Hypothalamus (tissue), 51 donors: ENCODE measurements around the gene PCDH18.
"Not testable (repeated sequence)": the region's sequence is repeated elsewhere in the genome, so short reads cannot be mapped to it uniquely, and the experiment has no call there.

Experiments
- DNase-seq, 51 donors: peaks; one replicate each; lab custom pipeline; 2025; lab: John Stamatoyannopoulos, UW

PCDH18 gene

DNA sequence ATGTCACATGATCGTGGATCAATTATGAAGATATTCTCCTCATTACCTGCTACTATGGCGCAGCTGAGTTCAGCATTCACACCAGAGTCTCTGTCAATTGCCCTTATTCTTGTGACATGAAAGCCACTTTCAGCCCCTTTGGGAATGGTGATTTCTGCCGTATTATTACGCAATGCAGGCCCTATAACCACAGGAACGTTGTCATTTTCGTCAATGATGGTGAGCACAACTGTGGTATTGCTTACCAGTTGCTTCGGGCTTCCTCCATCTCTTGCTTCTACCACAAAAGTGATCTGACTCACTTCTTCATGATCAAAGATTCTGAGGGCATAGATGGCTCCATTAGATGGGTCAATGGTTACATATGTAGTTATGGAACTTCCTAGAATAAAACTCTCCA is 2.1 kb downstream of the PCDH18 start:
- no peak for DNase-seq

DNA sequence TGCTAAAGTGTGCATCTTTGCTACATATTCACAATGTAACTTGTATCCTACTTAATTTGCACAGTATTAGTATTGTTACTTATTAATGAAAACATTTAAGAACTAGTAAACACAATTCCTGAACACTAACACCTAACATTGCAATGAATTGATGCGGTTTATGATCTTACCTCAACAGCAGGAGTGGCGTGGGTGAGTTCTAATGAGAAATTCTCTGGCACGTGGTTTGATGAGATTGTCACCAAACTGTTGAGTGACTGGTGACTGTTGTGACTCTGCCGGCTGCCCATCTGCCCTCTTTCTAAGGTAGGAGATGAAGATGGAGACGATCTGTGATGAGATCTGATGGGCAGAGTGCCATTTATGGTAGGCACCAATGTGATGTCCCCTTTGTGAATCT is 2.9 kb downstream of the PCDH18 start:
- DNase-seq = no peak

DNA sequence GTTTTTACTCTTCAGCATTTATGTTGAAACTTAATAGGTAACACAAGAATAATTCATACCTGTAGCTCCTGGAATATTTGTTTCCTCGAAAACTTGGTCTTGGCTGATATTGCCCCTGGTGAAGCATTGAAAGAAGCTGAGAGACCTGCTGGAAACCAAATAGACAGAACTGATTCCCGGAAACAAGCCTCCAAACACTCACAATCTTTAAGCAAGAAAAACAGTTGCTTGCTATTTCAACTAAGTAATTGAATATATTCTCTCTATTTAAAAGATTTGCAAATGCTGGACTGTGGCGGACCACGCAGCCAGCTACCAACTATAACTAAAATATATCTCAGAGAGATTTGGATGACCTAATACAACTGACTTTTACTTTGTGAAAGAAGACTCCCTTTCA is 3.6 kb downstream of the PCDH18 start:
- no peak for DNase-seq

DNA sequence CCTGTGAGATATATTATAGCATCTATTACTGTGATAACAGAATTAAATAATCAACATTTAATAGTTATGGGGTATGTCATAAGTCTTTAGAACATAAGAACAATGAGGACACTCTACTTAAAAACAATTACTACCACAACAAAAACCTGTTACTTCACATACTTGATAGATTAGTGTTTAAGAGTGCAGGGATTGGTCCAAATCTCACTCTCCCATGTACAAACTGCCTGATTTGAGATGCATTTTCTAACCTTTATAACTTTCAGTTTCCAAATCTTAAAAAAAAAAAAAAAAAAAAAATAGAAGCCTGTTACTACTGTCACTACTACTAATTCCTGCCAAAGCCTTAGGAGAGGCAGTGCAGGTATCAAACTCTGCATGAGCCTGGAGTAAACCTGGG is 5.6 kb downstream of the PCDH18 start:
- DNase-seq = no peak

DNA sequence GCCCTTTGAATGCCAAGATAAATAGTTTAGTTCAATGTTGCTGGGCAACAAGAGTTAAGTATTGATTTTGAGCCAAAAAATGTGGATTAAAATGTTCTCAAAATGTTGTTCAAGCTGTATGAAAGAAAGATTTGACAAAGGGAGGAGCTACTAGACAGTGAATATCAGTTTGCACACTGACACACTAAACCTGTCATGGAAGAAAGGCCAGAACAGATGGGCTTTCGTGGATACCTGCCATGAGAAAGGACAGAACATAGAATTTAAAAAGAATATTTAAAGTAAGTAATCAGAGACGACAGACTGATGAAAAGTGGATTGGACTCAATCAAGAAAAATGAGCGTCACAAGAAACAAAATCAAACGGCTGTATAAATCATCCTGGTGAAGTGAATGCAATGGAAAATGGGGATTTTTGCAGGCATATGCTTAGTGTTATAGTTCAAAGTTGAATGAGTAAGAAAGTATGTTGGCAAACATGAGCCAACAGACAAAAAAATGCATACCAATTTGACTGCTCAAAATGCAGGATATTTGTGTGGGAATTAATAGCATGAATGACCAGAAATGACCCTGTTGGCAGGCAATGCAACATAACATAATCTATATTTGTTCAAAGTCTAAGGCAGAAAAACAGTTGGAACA is 7.4 kb downstream of the PCDH18 start:
- DNase-seq = no peak

DNA sequence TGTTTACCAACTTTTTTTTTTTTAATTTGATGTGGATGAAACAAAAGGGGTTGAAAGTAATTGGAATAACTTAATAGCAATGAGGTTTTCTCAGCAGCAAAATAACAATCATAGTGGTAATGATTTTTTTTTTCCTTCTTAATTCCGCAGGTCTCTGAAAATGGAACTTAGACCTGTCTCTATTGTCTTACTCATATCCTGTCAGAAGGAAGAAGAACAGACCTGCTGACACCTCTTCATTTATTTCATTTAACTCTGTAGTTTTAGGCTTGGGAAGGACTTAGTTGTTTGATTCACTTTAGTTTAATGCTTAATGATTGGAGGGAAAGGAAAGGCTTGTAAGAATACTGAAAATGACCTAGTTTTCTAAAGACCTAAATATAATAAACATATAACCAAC is 9.0 kb downstream of the PCDH18 start:
- DNase-seq = no peak

DNA sequence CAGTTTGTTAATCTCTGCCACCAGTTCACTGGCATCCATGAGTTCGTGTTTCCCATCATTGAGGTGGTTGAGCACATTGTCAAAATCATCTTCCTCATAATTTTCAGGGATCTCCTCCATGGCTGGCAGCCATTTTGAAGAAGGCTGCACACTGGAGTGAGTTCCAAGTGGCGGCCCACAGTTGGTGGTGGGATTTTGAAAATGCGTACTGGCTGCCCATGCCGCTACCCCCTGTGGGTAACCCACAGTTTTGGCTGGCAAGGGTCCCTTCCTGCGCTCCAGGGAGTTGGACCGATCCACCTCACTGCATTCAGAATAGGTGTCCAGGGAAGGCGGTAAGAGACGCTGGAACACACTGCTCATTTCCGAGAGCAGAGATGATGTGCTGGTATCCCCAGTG is 11.2 kb downstream of the PCDH18 start:
- no peak for DNase-seq

DNA sequence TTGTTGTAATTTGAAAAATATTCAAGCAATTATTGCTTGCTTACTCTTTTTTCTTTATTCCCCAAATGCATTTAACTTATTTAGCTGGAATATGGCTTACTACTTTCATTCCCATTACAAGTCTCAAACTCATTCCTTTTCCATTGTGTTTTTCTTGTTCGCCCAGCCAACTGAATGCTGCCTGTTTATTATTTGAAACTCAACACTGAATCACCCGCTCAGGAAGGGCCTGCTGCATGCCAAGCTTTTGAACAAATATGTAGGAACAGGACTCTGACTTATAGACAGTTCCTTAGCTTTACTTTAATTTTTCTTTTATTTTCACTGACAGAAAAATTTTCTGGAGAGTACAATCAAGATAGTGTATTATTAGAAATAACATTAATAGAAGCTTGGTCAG is 12.9 kb downstream of the PCDH18 start:
- no peak for DNase-seq

DNA sequence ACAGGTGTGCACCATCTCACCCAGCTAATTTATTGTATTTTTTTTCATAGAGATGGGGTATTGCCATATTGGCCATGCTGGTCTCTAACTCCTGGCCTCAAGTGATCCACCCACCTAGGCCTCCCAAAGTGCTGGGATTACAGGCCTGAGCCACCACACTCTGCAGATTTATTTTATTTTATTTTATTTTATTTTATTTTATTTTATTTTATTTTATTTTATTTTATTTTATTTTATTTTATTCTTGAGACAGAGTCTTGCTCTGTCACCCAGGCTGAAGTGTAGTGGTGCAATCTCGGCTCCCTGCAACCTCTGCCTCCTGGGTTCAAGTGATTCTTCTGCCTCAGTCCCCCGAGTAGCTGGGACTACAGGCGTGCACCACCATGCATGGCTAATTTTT is 15.0 kb downstream of the PCDH18 start:
- DNase-seq = not testable (repeated sequence)

DNA sequence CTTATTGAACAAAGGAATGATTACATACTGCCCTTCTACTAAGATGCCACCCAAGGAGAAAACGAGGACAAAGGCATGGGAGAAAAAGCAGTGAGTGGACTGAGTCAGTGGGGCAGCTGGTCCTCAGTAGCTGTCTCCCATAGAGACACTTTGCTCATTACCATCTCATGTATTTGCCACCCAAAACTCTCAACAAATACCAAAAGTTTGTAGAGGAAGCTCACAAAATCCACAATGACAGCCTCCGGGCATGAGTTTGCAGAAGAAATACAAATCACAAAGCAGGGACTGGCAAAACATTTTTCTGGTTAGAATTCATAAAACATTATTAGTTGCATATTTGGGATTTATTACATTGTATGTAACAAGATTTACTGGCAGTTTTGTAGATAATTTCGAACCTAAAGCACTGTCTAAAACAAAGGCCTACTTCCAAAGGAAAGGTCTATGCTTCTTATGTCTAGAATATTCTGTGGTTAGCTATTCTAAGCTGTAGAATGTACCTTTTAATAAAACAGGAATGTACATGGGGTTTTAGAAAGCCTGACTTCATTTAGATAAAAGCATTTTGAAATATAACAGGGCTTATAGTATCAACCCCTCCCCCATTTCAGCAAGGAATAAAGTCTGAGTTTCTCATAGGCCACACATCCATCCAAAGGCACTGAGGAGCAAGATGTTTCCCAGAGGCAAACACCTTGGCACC is 17.7 kb downstream of the PCDH18 start:
- DNase-seq = no peak

DNA sequence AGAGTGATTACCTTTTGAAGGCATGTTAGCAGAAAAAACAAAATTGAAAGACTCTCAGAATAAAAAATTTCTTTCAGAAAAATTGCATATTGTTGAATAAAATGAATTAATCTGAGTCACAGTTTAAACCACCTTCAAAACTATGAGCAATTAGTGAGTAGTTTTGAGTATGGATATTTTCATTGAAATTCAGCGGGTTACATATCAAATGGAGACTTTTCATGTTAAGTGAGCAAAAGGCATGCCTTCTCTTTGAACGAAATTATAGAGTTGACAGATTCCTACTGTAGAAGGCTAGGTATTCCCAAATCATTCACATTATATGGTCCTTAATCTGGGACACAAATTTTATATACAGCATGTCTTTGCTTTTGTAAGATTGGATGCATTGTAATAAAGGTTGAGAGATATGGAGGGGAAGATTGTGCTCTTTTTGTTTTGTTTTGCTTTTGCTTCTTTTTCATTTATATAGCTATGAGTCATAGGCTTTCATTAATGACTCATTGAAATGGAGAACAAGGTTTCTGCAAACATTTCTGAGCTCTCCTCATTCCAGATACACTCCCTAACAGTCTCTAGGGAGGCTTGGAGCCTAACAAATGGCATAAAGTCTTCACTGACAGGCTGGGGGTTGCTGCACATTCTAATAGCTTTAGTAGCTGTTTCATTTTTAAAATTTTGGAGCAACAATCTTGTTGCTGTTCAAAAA is 21.6 kb downstream of the PCDH18 start:
- peak in 1 of 51 donors; percentile 35 for DNase-seq

DNA sequence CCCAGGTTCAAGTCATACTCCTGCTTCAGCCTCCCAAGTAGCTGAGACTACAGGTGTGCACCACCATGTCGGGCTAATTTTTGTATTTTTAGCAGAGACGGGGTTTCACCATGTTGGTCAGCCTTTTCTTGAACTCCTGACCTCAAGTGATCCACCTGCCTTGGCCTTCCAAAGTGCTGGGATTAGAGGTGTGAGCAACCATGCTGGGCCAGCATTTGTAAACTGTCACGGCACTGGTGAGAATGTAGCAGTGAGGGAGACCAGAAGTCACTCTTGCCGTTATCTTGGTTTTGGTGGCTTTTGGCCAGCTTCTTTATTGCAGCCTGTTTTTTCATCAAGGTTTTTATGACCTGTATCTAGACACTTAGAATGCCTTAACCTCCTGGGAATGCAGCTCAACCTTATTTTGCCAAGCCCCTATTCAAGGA is 22.4 kb downstream of the PCDH18 start:
- no peak for DNase-seq

DNA sequence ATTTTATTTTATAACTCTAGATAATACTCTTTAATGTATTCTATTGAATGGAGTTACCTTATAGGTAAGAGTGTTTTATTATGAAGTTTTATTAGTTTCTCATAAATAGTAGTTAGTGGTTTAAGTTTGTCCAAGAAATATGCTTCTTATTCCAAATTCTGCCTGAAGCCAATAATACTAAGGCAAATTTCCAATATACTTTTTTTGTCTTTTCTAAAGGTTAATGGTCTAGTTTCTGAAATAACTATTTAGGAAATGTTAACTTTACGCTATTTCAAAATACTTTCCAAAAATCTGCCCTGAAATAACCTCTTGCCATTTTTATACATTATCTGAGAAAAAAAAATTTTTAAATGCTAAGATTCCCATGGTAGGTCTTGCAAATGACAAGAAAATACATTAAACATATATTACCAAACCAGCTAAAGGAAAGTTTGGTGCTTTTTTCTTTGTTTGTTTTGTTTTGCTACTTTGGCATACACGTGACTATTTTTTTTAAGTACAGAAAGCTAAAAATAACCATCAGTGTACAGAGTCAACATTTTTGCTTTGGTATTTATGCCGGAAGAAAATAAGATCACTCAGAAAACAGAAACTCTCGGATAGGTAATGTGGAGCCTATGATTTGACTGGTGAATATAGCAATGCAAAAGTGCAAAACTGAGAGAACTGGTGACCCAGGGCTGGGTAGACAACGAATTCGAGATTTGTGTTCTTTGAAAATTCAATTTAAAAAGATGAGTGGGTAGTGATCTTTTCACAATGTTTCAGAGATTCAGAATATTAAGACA is 29.8 kb downstream of the PCDH18 start:
- no peak for DNase-seq

DNA sequence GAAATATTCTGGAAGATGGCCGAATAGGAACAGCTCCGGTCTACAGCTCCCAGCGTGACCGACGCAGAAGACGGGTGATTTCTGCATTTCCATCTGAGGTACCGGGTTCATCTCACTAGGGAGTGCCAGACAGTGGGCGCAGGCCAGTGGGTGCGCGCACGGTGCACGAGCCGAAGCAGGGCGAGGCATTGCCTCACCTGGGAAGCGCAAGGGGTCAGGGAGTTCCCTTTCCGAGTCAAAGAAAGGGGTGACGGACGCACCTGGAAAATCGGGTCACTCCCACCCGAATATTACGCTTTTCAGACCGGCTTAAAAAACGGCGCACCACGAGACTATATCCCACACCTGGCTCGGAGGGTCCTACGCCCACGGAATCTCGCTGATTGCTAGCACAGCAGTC is 36.0 kb downstream of the PCDH18 start:
- DNase-seq = not testable (repeated sequence)

DNA sequence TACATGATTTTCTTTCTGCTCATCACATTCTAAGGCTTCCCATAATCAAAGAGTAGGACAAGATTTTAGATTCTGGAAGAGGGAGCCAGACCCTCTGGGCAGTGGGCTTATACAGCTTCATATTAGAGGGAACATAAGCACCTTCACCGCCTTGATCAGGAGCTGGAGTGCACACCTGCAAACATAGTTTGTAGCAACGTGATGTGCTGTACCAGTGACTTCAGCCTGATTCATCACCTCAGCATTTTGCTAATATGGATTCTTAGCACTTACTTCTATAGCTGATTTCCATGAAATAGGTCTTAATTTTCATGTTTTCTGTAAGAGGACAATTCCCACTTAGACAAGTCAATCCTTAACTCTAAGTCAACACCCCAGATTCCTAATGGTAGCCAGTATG is 36.7 kb downstream of the PCDH18 start:
- DNase-seq = no peak

DNA sequence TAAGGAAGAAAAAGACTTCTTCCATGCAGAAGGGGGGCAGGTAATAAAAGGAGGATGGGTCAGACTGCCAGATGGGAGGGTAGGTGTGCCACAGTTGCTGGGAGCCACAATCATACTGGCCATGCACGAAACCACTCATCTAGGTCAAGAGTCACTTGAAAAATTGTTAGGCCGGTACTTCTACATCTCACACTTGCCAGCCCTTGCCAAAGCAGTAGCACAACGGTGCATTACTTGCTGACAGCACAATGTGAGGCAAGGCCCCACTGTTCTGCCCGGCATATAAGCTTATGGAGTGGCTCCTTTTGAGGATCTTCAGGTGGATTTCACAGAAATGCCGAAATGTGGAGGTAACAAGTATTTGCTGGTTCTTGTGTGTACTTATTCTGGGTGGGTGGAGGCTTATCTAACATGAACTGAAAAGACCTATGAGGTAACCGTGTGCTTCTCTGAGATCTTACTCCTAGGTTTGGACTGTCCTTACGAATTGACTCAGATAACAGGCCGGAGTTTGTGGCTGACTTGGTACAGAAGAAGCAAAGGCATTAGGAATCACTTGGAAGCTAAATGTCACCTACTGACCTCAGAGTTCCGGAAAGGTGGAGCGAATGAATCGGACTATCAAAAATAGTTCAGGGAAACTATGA is 48.9 kb downstream of the PCDH18 start:
- DNase-seq = not testable (repeated sequence)

DNA sequence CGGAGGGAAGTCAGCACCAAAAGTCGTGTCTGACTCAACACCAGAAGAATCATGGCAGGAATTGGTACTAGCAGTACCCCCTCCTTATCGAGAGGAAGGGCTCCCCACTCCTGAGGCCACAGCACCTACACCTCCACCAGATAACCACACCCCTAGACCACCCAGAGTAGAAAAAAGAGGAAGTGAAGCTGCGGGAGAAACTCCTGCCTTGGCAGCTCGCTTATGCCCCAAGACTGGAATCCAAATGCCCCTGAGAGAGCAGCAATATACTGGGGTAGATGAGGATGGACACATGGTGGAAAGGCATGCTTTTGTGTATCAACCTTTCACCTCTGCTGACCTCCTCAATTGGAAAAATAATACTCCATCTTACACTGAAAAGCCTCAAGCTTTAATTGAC is 52.6 kb downstream of the PCDH18 start:
- not testable (repeated sequence) for DNase-seq

DNA sequence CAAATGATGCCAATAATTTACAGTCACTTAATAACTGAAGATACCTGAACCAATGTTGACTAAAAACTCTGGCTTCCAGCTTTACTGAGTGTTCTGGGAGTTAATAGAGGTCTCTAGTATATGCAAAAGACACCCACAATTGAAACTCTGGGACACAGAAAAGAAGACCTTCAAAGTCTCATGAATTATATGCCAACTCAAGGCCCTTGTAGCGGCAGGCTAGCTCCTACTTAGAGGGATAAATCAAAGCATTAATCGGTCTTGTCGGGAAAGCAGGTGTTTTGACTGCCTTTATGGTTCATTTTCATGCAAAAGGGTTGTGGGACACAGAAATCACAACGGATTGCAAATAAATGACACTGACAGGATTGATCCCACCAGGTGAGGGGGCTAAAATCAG is 55.9 kb downstream of the PCDH18 start:
- no peak for DNase-seq

DNA sequence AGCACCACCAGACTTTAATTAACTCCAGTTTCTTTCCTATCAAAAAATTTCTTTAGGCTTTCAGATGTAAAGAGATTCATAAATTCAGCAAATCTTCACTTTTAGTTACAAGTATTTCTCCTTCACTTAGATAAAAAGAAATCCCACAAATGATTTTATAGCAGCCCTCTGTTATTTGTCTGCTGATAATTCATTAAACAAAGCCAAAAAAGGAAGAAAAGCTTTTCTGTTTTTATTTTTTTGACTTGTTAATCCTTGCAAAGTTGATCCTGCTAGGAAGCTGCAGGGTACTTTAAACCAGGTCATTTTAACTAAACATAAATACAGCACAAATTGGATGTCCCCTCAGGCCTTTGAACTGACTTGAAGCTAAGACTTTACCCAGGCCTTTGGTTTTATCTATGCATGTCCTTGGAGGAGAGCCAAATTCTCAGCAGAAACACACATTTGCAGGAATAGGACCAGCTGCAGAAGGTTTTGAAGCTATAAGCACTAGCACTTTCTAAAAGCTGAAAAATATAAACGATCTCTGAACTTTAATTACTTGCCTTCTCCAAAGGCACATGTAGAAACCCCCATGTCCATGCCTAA is 57.5 kb downstream of the PCDH18 start:
- DNase-seq = peak in 1 of 51 donors; percentile 1

DNA sequence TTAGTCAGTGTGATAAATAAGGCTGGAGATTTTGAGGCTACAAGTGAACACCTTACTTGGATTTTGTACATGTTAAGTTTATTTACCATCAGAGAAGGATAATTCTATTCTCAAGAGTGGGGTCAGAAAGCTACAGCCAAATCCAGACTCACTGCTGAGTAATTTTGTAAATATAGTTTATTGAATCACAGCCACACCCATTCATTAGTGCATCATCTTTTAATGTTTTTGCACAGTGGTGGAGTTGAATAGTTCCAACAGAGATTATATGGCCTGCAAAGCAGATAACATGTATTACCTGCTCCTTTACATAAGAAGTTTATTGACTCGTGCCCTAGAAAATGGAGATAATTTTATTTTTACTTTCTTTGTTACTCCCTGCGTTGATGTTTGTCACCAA is 60.4 kb downstream of the PCDH18 start:
- DNase-seq = no peak
